ENCODE measurements around the gene COQ9.

The COQ9 gene

GRCh38 chr16:57473176-57473840, 26.0 kb downstream of the COQ9 start:
- DNase-seq, result no peak

DNA sequence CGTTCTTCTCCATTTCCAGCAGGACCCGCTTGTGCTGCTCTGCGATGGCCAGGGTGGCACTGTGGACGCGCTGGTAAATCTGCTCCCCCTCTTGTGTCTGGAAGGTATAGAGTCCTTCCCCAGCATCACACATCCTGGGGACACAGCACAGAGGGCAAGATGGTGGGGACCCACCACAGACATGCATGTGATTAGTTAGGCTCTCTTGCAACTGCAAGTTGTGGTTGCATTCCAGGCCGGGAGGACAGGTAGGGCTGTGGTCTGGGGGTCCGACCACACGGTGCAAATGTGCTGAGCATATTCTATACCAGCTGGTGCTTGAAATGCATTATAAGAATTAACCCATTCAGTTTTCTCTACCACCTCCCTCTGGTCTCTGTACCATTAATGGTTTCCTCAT, 26.6 kb downstream of the COQ9 start:
- no peak for DNase-seq

GRCh38 chr16:57474671-57475661, 27.7 kb downstream of the COQ9 start:
- DNase-seq, result no peak

DNA sequence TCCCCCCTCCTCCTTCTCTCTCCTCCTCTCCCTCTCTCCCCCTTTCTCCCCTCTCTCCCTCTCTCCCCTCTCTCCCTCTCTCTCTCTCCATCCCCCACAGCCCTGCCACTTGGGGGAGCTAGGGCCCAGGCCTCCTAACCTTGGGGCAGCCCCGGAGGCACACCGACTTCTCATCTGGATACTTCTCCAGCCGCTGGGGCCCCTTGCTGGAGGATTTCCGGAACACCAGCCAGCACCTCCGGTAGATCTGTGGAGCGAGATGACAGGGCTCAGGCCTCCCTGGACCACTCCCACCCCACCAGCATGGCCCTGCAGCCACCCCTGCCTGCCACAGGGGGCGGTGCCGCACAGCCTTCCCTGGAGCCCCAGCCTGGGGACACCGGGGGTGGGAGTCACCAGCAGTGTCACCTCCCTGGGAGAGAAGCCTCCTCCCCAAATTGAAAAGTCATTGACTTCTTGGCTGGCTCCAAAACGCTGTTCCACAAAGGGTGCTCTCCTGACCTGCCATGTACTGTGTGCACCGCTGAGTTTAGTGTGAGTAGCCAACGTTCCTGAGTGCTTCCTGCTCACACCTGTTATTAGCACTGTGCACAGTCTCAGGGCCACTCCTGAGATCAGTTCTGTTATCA, 28.5 kb downstream of the COQ9 start:
- peak; percentile 62 to 78 for DNase-seq

- no peak for DNase-seq
These were observed 29.5 kb downstream of the COQ9 start for GRCh38 chr16:57476546-57477410.

DNA sequence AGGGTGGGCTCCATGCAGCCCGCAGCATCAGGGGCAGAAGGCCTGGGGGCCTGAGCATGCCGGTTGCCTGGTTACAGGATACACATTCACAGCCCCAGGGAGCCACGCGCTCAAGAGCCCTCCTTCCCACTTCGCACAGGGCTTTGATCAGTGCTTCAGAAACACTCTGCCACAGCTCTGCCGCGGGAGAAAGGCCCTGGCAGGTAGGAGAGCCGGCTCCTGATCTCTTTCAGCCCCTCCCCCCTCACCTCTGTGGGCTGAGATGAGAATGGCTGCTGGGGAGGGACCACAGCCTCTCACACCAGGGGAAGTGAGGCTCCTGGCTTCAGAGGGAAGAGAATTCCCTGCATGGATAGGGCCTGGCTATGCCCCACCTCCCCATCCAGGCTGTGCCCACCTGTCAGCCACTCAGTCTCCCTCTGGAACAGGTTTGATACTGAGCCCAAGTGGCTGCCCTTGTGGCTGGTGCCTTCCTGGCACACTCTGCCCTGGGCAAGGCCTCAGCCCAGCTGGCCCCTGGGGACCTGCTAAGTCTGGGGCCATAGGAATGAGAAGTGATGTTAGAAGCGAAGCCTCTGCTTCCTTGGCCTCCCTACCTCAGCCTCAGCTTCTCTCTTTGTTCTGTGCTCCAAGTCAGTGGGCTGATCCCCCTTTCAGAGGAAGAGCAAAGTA, 30.4 kb downstream of the COQ9 start:
- DNase-seq, result no peak

DNA sequence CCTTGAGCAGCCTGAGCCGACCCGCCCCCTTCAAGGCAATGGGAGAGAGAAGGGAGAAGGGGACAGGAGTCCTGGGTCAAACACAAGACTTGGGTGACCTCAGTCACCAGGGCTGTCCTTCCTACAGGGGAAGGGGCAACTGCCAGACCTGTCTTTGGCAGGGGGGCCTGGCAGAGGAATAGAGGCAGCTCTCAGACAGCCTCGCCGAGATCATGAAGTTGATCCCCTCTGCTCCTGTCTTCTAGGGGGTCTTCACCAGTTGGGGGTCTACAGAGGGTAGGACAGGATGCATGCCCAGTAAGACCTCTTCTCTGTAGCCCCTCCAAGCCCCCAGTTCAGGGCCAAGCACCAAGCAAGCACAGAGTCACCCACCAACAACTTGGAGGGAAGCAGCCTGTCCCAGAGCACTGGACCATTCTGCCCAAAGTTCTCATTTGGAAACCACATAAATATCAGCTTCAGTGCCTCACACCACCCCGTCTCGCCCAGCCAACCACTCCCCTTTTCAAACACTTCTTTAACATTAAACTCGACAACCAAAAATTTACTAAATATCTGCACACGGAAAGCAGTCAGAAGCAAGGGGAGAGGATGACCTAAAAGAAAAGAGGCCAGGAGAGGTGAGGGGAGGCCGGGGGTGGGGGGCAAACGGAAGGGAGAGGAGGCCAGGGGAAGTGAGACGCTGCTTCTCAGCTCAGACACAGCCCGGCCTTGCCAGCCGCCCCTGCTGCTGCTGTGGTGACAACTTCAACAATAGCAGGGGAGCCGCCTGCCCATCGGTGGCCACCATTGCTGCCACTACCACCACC, 31.3 kb downstream of the COQ9 start:
- no peak for DNase-seq

DNA sequence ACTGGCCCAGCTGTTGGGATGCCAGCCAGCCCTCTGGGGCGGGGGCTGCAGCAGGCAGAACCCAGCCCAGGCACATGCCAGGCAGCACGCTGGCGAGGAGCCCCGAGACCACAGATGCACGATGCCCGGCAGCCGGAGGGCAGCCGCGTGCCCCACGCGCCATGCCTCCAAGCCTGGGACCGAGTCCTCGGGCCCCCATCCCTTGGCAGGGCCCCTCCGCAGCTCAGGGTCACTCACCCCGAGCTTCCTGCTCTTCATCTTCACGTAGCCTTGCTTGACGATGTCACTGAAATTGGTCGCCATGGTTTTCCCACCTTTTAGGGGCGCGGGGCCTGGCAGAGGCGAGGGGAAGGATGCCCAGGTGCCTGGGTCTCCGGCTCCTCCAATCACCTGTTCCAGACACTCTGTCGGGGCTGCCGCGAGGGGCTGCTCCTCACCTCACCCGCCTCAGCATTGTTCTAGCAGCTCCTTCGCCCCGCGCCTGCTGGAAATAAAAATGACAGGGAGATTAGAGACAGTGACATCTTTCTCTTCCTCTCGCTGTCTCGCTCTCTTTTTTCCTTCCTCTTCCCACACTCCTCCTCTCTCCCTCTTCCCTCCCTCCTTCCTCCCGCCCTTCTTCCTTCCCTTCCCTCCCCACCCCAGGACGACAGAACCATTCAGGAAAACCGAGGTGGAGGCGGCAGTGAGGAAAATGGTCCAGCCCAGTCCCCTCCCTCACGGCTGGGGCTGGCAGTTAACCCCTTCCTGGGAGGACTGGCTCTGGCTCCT, 32.1 kb downstream of the COQ9 start:
- no peak for DNase-seq

- no peak for DNase-seq
These were observed 32.9 kb downstream of the COQ9 start for GRCh38 chr16:57479976-57480753.

DNA sequence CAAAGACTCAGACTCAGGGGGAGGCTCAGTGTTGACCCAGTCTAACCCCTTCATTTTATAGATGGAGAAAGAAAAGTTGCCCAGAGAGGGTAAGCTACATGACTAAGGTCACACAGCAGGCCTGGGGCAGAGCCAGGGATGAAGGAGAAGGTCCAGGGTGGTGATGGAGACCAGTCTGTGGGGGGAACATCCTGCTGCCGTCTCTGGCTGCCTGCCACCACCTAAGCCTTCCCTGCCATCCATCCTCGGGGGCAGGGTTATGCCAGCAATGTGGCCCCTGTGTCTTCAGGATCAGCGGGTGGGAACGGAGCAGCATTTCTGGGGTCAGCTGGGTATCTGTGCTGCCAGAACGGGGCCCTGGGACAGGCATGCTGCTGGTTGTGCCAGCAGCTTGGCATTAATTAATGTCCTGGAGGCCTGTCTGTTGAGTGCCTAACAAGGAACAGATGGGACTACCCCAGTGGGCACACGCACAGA, 33.5 kb downstream of the COQ9 start:
- no peak for DNase-seq

- no peak for DNase-seq
These were observed 34.1 kb downstream of the COQ9 start for GRCh38 chr16:57481421-57481820.

GRCh38 chr16:57482845-57483545, 35.7 kb downstream of the COQ9 start:
- no peak for DNase-seq

- DNase-seq, result no peak
These were observed 36.6 kb downstream of the COQ9 start for GRCh38 chr16:57483725-57484514.

- DNase-seq, result no peak
These were observed 37.3 kb downstream of the COQ9 start for GRCh38 chr16:57484515-57485005.

- DNase-seq, result no peak
These were observed 38.0 kb downstream of the COQ9 start for GRCh38 chr16:57485091-57485915.

Data from CD4-positive, alpha-beta T cell treated with Interleukin-4 for 1 hour (primary cell).